Measurements from ENCODE around the gene MOGAT2. TPM values are rescaled to one million over a fixed set of nuclear protein-coding genes. Genes with fewer than 3 reads are reported as not detected.

MOGAT2 gene
- total RNA-seq, 3 donors from 2014 or later = 86.4 to 247 (median 192) TPM

DNA sequence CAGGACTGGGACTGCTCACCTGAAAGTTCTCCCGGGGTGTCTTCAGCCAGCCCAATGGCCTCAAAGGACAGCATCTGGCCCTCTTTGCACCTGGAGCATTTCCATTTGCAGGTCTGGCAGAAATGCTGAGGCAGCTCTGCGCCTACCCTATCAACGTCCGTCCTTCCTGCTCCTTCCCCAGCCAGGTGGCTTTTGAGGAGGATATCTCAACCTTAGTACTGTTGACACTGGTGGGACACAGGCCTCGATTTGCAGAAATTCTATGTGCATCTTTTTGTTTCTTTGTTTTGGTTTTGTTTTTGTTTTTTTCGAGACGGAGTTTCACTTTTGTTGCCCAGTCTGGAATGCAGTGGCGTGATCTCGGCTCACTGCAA is 5.0 kb downstream of the MOGAT2 start:
- DNase-seq (no peak), ATAC-seq (no peak)
- peaks cover 26% of the 10 kb centered on the region for H3K4me1 ChIP-seq (ENCODE audit: low read depth)
- TF ChIP-seq, protein P1, sequence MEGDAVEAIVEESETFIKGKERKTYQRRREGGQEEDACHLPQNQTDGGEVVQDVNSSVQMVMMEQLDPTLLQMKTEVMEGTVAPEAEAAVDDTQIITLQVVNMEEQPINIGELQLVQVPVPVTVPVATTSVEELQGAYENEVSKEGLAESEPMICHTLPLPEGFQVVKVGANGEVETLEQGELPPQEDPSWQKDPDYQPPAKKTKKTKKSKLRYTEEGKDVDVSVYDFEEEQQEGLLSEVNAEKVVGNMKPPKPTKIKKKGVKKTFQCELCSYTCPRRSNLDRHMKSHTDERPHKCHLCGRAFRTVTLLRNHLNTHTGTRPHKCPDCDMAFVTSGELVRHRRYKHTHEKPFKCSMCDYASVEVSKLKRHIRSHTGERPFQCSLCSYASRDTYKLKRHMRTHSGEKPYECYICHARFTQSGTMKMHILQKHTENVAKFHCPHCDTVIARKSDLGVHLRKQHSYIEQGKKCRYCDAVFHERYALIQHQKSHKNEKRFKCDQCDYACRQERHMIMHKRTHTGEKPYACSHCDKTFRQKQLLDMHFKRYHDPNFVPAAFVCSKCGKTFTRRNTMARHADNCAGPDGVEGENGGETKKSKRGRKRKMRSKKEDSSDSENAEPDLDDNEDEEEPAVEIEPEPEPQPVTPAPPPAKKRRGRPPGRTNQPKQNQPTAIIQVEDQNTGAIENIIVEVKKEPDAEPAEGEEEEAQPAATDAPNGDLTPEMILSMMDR (IDR thresholded peaks at IDR 0.05) = no peak
- no peaks in the 10 kb centered on the region for H3K9me3 ChIP-seq
- H3K36me3 ChIP-seq (ENCODE audit: low read depth) = no peaks in the 10 kb centered on the region
- intact Hi-C loops (cut with DNase I, micrococcal nuclease) = no loop called here
- no peak overlapping the region for H3K4me3 ChIP-seq

DNA sequence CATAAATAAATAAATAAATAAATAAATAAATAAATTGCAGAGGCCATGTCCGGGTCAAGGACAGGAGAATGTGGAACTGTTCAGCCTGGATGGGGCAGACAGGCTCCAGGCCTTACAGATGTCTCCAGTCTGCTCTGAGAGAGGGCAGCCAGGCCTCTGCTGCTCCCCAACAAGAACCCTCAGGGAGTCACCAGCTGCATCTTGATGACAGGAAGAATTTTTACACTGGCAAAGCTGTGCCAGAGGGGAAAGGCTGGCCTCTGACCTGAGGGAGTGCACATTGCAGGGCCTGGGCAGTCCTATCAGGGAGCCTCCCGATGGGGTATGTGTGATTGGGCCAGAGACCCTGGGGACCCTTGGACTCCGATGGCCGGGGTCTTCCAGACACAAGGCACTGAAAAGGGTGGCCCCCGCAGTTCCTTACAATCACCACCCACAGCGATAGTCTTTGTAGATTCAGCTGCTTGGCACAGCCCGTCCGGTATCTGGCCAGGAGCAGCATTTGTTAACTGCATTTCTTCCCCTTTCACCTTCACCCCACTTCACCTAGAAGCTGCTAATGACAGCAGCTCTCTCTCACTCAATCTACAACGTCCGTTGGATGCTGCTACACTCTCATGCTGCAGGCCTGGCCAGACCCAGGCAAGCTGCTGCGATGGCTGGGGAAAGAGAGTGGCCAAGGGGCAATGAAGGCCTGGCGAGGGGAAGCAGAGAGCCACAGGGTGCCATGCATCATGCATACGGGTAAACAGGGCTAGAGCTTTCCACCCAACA is 8.1 kb downstream of the MOGAT2 start:
- Histone ChIP-seq H3K36me3 (ENCODE audit: low read depth) (no peaks in the 10 kb centered on the region), H3K4me1 (ENCODE audit: low read depth) (peaks cover 10% of the 10 kb centered on the region), H3K4me3 (no peak overlapping the region), H3K9me3 (no peaks in the 10 kb centered on the region)
- TF ChIP-seq, protein P1 (IDR thresholded peaks at IDR 0.05) = no peak
- no peak for DNase-seq
- intact Hi-C loops (cut with DNase I, micrococcal nuclease) = no loop called here
- no peak for ATAC-seq

DNA sequence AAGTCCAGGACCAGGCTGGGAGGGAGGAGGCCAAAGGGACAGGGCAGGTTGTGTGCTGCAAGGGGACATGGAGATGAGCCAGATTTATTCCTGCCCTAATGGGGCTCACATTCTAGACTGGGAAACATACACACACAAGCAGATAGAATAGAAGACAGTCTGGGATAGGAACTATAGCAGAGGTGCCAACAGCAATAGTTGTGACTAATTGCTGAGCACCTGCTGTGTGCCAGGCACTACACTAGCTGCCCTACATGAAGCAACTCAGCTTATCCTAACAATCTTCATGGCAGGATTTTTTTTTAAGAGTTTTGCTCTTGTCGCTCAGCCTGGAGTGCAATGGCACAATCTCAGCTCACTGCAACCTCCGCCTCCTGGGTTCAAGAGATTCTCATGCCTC is 11.4 kb downstream of the MOGAT2 start:
- Histone ChIP-seq H3K4me1 (ENCODE audit: low read depth) (no peaks in the 10 kb centered on the region), H3K4me3 (no peak overlapping the region), H3K36me3 (ENCODE audit: low read depth) (no peaks in the 10 kb centered on the region), H3K9me3 (no peaks in the 10 kb centered on the region)
- DNase-seq (no peak), ATAC-seq (no peak)
- TF ChIP-seq, protein P1 (IDR thresholded peaks at IDR 0.05) = no peak
- intact Hi-C loops (cut with DNase I, micrococcal nuclease) = no loop called here

DNA sequence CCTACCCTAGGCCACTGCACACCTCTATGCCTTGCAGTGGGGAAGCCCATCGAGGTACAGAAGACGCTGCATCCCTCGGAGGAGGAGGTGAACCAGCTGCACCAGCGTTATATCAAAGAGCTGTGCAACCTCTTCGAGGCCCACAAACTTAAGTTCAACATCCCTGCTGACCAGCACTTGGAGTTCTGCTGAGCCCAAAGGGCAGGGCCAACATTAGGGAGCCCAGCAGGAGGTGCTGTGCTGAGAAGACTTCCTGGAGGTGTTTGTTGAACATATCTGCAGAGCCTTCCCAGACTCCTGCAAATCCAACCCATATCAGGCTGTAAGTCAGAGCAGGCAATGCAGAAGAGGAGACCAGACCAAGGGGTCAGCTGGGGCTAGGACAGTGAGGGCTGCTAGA is 13.5 kb downstream of the MOGAT2 start:
- DNase-seq (no peak), ATAC-seq (no peak)
- Histone ChIP-seq H3K9me3 (no peaks in the 10 kb centered on the region), H3K4me1 (ENCODE audit: low read depth) (peaks cover 5% of the 10 kb centered on the region), H3K36me3 (ENCODE audit: low read depth) (no peaks in the 10 kb centered on the region), H3K4me3 (no peak overlapping the region)
- TF ChIP-seq, protein P1 (IDR thresholded peaks at IDR 0.05) = no peak
- intact Hi-C loops (cut with DNase I, micrococcal nuclease) = no loop called here

DNA sequence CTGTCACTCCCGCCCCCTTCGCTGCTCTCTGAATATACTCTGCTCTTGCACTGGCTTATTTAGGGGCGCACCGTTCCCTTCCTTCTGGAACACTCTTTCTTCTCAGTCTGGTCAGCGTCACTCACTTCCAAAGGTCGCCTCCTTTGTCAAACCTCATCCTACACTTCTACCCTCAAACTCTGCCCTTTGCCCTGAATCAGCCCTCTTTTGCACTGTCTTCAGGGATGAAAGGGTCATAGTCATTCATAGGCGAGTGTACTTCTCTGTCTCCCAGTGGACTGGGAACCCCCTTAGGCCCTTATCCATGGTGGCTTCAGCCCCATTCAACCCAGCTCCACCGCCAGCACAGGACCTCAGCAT is 15.4 kb downstream of the MOGAT2 start:
- H3K4me1 ChIP-seq (ENCODE audit: low read depth) = peaks cover 5% of the 10 kb centered on the region
- H3K9me3 ChIP-seq = no peaks in the 10 kb centered on the region
- DNase-seq (no peak), ATAC-seq (no peak)
- H3K36me3 ChIP-seq (ENCODE audit: low read depth) = no peaks in the 10 kb centered on the region
- TF ChIP-seq, protein P1 (IDR thresholded peaks at IDR 0.05) = no peak
- H3K4me3 ChIP-seq = no peak overlapping the region
- intact Hi-C loops (cut with DNase I, micrococcal nuclease) = no loop called here
